LNCAP (cell line): ENCODE data around the gene SUSD1.

Experiments used
- TF ChIP-seq, protein P1 (sequence below): fragments of 450-650 bp; IDR thresholded peaks from 2 replicates; pipeline ENCODE4 v1.5.1; 2017; ENCODE audit warnings: mild to moderate bottlenecking

Gene SUSD1

DNA sequence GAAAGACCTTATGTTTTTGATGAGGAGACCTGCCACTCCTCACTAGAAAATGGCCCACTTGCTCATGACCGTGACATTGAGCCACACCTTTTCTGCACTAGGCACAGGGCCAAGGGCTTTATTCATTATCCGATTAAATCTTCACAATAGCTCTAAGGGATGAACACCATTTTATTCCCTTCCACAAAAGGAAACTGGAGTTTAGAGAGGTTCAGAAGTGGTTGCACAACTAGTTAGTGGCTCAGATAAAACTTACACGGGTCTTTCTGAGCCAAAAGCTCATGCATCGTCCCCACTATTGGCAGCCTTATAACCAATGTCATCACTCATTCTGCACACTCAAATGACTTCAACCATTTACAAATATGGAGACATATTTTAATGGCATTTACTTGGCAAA, 39.4 kb downstream of the SUSD1 start:
- TF ChIP-seq, protein P1, sequence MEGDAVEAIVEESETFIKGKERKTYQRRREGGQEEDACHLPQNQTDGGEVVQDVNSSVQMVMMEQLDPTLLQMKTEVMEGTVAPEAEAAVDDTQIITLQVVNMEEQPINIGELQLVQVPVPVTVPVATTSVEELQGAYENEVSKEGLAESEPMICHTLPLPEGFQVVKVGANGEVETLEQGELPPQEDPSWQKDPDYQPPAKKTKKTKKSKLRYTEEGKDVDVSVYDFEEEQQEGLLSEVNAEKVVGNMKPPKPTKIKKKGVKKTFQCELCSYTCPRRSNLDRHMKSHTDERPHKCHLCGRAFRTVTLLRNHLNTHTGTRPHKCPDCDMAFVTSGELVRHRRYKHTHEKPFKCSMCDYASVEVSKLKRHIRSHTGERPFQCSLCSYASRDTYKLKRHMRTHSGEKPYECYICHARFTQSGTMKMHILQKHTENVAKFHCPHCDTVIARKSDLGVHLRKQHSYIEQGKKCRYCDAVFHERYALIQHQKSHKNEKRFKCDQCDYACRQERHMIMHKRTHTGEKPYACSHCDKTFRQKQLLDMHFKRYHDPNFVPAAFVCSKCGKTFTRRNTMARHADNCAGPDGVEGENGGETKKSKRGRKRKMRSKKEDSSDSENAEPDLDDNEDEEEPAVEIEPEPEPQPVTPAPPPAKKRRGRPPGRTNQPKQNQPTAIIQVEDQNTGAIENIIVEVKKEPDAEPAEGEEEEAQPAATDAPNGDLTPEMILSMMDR = no peak

DNA sequence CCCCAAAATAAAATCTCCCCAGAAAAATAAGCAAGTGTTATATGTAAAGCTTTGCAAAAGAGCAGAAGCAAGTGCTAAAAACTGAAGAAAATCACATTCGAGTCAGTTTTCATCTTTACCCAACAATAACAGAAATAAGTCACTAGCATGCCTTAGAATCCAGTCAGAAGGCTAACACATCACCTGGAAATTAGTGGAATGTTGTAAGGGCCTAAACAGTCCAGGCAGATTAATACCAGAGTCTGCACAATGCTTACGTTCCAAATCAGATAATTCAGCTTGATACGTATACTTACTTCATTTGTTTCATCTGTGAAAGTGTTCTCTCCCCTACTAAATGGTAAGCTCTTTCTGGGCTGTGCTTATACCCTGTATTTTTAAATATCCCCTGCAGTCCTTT, 42.7 kb downstream of the SUSD1 start:
- TF ChIP-seq, protein P1 = no peak

DNA sequence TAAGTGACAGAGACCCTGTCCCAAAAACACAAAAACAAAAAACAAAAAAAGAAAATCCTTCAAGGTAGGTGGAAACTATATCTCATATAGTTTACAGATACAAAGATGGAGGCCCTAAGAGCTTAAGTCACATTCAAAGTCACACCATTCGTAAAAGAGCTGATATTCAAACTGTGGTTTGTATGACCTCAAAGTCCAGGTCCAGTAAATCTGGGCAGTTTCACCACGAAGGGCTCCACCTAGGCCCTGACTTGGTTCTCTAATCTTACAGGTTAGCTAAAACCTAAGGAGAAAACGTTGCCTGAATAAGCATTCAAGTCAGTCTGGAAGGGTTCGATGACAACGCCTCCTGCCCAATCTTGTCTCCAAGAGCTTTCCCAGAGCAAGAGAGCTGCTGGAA, 44.1 kb downstream of the SUSD1 start:
- TF ChIP-seq, protein P1 = no peak

DNA sequence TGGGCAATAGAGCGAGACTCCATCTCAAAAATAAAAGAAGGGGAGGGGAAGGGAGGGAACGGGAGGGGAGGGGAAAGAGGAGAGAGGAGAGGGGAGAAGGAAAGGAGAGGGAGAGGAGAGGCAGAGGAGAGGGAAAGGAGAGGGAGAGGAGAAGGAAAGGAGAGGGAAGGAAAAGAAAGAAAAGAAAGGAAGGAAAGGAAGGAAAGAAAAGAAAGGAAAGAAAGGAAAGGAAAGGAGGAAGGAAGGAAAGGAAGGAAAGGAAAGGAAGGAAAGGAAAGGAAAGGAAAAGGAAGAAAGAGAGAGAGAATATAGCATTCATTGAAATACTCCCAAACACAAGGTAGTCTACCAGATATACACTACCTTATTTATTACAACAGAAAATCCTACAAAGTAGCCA, 44.8 kb downstream of the SUSD1 start:
- TF ChIP-seq, protein P1 = no peak

DNA sequence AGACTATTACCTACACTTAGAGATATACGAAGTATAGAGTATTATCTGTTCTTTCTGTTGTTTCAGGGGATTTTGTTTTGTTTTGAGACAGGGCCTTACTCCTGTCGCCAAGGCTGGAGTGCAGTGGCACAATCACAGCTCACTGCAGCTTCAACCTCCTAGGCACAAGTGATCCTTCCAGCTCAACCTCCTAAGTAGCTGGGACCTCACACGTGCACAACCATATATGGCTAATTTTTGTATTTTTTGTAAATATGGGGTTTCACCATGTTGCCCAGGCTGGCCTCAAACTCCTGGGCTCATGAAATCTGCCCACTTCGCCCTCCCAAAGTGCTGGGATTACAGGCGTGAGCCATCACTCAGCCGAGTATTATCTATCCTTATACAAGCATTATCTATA, 45.9 kb downstream of the SUSD1 start:
- TF ChIP-seq, protein P1 = no peak

DNA sequence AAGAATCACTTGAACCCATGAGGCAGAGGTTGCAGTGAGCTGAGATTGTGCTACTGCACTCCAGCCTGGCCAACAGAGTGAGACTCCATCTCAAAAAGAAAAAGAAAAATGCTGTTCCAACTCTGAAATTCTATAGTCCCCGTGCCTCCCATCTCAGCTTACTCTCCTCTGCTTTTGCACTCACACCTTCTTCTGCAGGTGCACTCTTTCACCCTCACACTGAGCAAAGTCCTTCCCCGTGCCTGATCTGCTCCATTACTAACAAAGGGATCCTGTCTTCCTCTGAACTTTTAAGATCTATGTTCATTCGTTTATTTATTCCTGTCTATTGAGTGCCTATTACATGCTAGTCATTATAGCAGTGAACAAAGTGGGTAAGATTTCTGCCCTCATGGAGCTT, 47.8 kb downstream of the SUSD1 start:
- TF ChIP-seq, protein P1 = no peak

DNA sequence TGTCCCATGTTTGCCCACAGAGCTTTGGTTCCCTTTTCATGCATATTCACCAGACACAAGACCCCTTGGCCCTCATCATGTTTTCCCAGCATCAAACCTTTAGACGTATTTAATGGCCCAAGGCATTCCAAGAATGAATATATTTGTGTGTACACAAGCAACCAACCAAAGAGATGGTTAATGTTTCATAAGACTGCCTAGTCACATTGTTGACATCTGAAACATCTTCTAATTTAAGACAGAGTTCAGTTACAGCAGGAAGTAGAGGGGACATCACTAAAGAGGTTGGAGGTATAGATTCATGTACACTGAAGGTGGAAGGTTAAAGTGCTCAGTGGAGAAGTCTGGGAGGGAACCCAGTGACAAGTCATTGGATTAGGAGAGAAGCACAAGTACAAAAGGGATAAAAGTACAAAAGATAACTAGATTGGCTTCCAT, 49.1 kb downstream of the SUSD1 start:
- TF ChIP-seq, protein P1 = no peak

DNA sequence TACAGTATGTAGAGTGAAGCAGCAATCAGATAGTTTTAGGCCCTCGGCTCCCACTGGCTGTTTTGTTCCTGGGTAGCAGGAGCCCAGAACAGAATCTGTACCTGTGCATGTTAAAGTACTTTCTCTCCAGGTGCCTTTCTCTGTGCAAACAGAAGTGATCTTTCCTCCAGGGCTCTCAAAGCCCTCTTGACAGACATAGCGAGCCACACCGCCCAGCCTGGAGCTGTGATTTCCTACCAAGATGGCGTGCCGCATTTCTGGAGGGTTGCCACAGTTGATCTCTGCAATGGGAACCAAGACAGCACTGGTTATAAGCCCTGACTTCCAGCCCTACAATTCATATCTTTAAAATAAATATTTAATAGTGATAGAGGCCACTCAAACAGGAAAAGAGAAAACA, 50.9 kb downstream of the SUSD1 start:
- TF ChIP-seq, protein P1 = no peak
